CD4-positive, alpha-beta T cell (primary cell): ENCODE data around the gene INPP5A. TPM values are rescaled to one million over a fixed set of nuclear protein-coding genes. Genes with fewer than 3 reads are reported as not detected.
A peak's percentile ranks its signal among the peaks of the same experiment; 100 is the strongest.

Experiments
- ATAC-seq: fragments of 200-7000 bp; cut with Tn5 transposase; one replicate; pipeline ENCODE4 v1.10.0; 2022; ENCODE audit warnings: mild to moderate bottlenecking; ENCODE audit not compliant: poor library complexity
- CTCF ChIA-PET: fragments of 350-600 bp; sonication (Branson Sonifier 250); formaldehyde crosslinking; loops from one replicate; lab custom pipeline; 2021; ENCODE audit warnings: antibody characterized with exemption, inconsistent platforms; lab: Charles Lee
- POLR2A ChIA-PET: fragments of 350-600 bp; sonication (Branson Sonifier 250); formaldehyde crosslinking; loops from one replicate; lab custom pipeline; 2021; ENCODE audit warnings: antibody characterized with exemption, inconsistent platforms; lab: Charles Lee
- DNase-seq, 14 experiments: peaks; one replicate each; pipeline ENCODE4 v3.0.0-alpha.2; 2013 to 2020; ENCODE audit warnings: mixed read lengths in 2 of 14
- H3K27ac ChIP-seq, 2 donors: one replicate each; pipeline versions ENCODE4 v1.5.1 to v1.7.0; 2013; ENCODE audit warnings: low read length in 2 of 2, low read depth in 1 of 2, mild to moderate bottlenecking in 1 of 2
- H3K27me3 ChIP-seq, 2 experiments: 1 replicate in 1 of 2; 2 replicates in 1 of 2; pipeline versions ENCODE4 v1.6.1 to v1.7.0; 2013; ENCODE audit warnings: low read length in 2 of 2, control low read depth in 1 of 2, mild to moderate bottlenecking in 1 of 2, moderate library complexity in 1 of 2; ENCODE audit not compliant: insufficient read depth in 2 of 2, control insufficient read depth in 1 of 2
- H3K36me3 ChIP-seq: one replicate; pipeline ENCODE4 v1.6.1; 2013; ENCODE audit warnings: low read length, control low read depth; ENCODE audit not compliant: insufficient read depth
- H3K4me1 ChIP-seq: one replicate; pipeline ENCODE4 v1.6.1; 2013; ENCODE audit warnings: low read length, control low read depth; ENCODE audit not compliant: insufficient read depth
- H3K4me3 ChIP-seq: one replicate; pipeline ENCODE4 v1.5.1; 2013; ENCODE audit warnings: mild to moderate bottlenecking, low read length, moderate library complexity
- H3K9me3 ChIP-seq, 2 experiments: 1 replicate in 1 of 2; 2 replicates in 1 of 2; pipeline versions ENCODE4 v1.6.1 to v1.7.0; 2013; ENCODE audit warnings: low read length in 2 of 2, mild to moderate bottlenecking in 2 of 2, control low read depth in 1 of 2, moderate library complexity in 1 of 2; ENCODE audit not compliant: control insufficient read depth in 1 of 2, insufficient read depth in 1 of 2
- H3K27ac Mint-ChIP-seq: one replicate; pipeline ENCODE4 v1.8.0; 2020; ENCODE audit warnings: mixed read lengths
- H3K27me3 Mint-ChIP-seq: one replicate; pipeline ENCODE4 v1.8.0; 2021; ENCODE audit warnings: mixed read lengths
- H3K36me3 Mint-ChIP-seq: one replicate; pipeline ENCODE4 v1.8.0; 2021; ENCODE audit warnings: low read depth, mixed read lengths
- H3K4me1 Mint-ChIP-seq: one replicate; pipeline ENCODE4 v1.8.0; 2021; ENCODE audit warnings: low read depth, mixed read lengths
- H3K4me3 Mint-ChIP-seq: one replicate; pipeline ENCODE4 v1.8.0; 2020; ENCODE audit warnings: mild to moderate bottlenecking, mixed read lengths
- H3K9me3 Mint-ChIP-seq: one replicate; pipeline ENCODE4 v1.8.0; 2020; ENCODE audit warnings: mixed read lengths
- intact Hi-C, 2 experiments: fragments of 100-400 bp; cut with DNase I in 1 of 2; cut with micrococcal nuclease in 1 of 2; formaldehyde crosslinking; loops; one replicate each; pipeline versions ENCODE4 v1.15.1 to v1.9.0; 2023 to 2025; cut with DNase I, micrococcal nuclease
- total RNA-seq, 174 experiments: library from RNA in 2 of 174; stranded (reverse) in 2 of 174; gene quantifications; one replicate each; pipeline ENCODE4 v1.2.3 and lab custom pipeline; 2021 to 2026
- TF ChIP-seq, protein P1 (sequence below): fragments of 200-600 bp; IDR thresholded peaks from one replicate; pipeline ENCODE4 v1.8.0; 2022; ENCODE audit warnings: antibody characterized with exemption, mild to moderate bottlenecking

Gene INPP5A
- total RNA-seq, 2 experiments from 2014 or later: 22.0 to 24.8 TPM

- Mint-ChIP-seq H3K27me3 (no peaks in the 10 kb centered on the region), H3K4me3 (no peak overlapping the region), H3K27ac (peak overlapping the region; percentile 27), H3K9me3 (no peaks in the 10 kb centered on the region), H3K4me1 (peaks cover 43% of the 10 kb centered on the region), H3K36me3 (no peaks in the 10 kb centered on the region)
- Histone ChIP-seq H3K27me3 (no peaks in the 10 kb centered on the region), H3K9me3 (no peaks in the 10 kb centered on the region), H3K36me3 (no peaks in the 10 kb centered on the region), H3K4me1 (peaks cover 24% of the 10 kb centered on the region), H3K27ac (no peak overlapping the region), H3K4me3 (no peak overlapping the region)
- TF ChIP-seq, protein P1, sequence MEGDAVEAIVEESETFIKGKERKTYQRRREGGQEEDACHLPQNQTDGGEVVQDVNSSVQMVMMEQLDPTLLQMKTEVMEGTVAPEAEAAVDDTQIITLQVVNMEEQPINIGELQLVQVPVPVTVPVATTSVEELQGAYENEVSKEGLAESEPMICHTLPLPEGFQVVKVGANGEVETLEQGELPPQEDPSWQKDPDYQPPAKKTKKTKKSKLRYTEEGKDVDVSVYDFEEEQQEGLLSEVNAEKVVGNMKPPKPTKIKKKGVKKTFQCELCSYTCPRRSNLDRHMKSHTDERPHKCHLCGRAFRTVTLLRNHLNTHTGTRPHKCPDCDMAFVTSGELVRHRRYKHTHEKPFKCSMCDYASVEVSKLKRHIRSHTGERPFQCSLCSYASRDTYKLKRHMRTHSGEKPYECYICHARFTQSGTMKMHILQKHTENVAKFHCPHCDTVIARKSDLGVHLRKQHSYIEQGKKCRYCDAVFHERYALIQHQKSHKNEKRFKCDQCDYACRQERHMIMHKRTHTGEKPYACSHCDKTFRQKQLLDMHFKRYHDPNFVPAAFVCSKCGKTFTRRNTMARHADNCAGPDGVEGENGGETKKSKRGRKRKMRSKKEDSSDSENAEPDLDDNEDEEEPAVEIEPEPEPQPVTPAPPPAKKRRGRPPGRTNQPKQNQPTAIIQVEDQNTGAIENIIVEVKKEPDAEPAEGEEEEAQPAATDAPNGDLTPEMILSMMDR: no peak
- peak in 3 of 14 experiments; percentile 5 to 35 (median 30) for DNase-seq
- POLR2A ChIA-PET: no interaction called here
- peak; percentile 53 for ATAC-seq
- CTCF ChIA-PET: no interaction called here
- intact Hi-C loops: no loop called here
These were observed 90.3 kb downstream of the INPP5A start for GRCh38 chr10:132627666-132628531.

DNA sequence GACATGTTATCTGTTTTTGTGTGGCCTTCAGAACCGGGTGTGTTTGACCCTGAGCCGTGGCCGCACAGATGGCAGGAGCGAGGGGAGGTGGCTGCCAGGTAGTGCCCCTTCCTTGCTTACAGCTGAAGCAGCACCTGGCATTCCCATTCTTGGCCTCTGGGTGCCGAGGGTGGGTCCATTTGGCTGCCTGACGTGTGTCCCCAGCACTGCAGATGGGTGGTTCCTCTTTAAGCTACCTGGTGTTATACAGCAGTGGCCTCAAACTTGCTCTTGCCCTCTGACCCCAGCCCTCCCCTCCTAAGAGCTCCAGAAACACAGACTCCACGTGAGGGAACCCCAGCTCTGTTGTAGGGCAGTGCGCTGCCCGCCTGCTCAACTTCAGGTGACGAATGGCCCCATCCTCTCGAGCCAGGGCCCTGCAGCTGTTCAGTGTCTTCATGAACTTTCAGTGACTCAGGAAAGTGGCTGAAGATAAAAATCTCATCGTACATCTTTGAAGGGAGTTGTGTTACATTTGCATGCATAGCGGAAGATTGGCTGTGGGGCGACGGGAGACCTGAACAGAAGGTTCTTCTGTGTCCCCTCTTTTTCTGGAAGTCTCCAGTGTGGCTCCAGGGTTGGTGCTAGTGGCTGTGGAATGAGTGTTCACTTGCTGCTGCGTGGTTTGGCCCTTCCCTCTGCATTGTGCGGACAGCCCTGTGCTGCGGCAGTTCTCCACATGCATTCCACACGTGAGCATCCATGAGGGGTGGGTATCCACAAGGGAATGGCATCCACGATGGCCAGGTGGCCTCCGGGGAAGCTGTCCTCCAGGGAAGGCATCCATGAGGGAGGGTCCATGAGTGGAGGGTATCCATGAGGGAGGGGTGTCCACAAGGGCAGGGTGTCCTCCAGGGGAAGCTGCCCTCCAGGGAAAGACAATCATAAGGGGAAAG is 91.6 kb downstream of the INPP5A start:
- DNase-seq (no peak), ATAC-seq (no peak)
- H3K27me3 Mint-ChIP-seq: no peaks in the 10 kb centered on the region
- intact Hi-C loops: no loop called here
- Histone ChIP-seq H3K4me1 (peaks cover 24% of the 10 kb centered on the region), H3K9me3 (no peaks in the 10 kb centered on the region), H3K4me3 (no peak overlapping the region), H3K27me3 (no peaks in the 10 kb centered on the region), H3K36me3 (no peaks in the 10 kb centered on the region), H3K27ac (no peak overlapping the region)
- ChIA-PET CTCF (no interaction called here), POLR2A (no interaction called here)
- TF ChIP-seq, protein P1: no peak
- no peaks in the 10 kb centered on the region for H3K9me3 Mint-ChIP-seq
- no peak overlapping the region for H3K27ac Mint-ChIP-seq
- H3K4me1 Mint-ChIP-seq: peaks cover 44% of the 10 kb centered on the region
- H3K36me3 Mint-ChIP-seq: no peaks in the 10 kb centered on the region
- no peak overlapping the region for H3K4me3 Mint-ChIP-seq

- no peaks in the 10 kb centered on the region for H3K9me3 ChIP-seq
- ATAC-seq: no peak
- no peak overlapping the region for H3K4me3 Mint-ChIP-seq
- no peaks in the 10 kb centered on the region for H3K36me3 Mint-ChIP-seq
- no peaks in the 10 kb centered on the region for H3K9me3 Mint-ChIP-seq
- peaks cover 52% of the 10 kb centered on the region for H3K4me1 Mint-ChIP-seq
- H3K36me3 ChIP-seq: no peaks in the 10 kb centered on the region
- no peak for DNase-seq
- H3K4me3 ChIP-seq: no peak overlapping the region
- peaks cover 23% of the 10 kb centered on the region for H3K4me1 ChIP-seq
- H3K27me3 ChIP-seq: no peaks in the 10 kb centered on the region
- no peaks in the 10 kb centered on the region for H3K27me3 Mint-ChIP-seq
- no peak overlapping the region for H3K27ac Mint-ChIP-seq
- CTCF ChIA-PET: no interaction called here
- no peak overlapping the region for H3K27ac ChIP-seq
- POLR2A ChIA-PET: no interaction called here
- TF ChIP-seq, protein P1: no peak
- intact Hi-C loops: loop anchor here in 1 of 2 experiments (5.0 kb wide), 1 partner anchor 238 kb away; no protein-coding TSS in a partner anchor
These were observed 92.6 kb downstream of the INPP5A start for GRCh38 chr10:132630156-132630555.
